H9 (cell line): ENCODE measurements around the gene NRCAM. TPM values are rescaled to one million over a fixed set of nuclear protein-coding genes. Genes with fewer than 3 reads are reported as not detected.

ENCODE experiments used
- DNase-seq: peaks from one replicate; pipeline ENCODE4 v3.0.0-alpha.2; 2017
- H2AFZ ChIP-seq: one replicate; pipeline ENCODE4 v1.6.1; 2013; ENCODE audit warnings: mild to moderate bottlenecking, low read length, control low read depth, moderate library complexity
- H2AK5ac ChIP-seq: 2 replicates; pipeline ENCODE4 v1.6.1; 2013; ENCODE audit warnings: low read length, control low read depth, mixed read lengths; ENCODE audit not compliant: insufficient read length
- H2BK120ac ChIP-seq: one replicate; pipeline ENCODE4 v1.6.1; 2013; ENCODE audit warnings: low read depth, mild to moderate bottlenecking, low read length, control low read depth, inconsistent platforms; ENCODE audit not compliant: poor library complexity, severe bottlenecking
- H2BK12ac ChIP-seq: 2 replicates; pipeline ENCODE4 v1.6.1; 2013; ENCODE audit warnings: low read length, control low read depth, mixed read lengths, low read depth; ENCODE audit not compliant: insufficient read length
- H2BK15ac ChIP-seq: 2 replicates; pipeline ENCODE4 v1.6.1; 2013; ENCODE audit warnings: low read depth, low read length, control low read depth
- H2BK20ac ChIP-seq: one replicate; pipeline ENCODE4 v1.6.1; 2013; ENCODE audit warnings: low read depth, mild to moderate bottlenecking, low read length, control low read depth, inconsistent platforms; ENCODE audit not compliant: poor library complexity, severe bottlenecking
- H2BK5ac ChIP-seq: 2 replicates; pipeline ENCODE4 v1.6.1; 2013; ENCODE audit warnings: low read length, control low read depth, mixed read lengths; ENCODE audit not compliant: insufficient read length
- H3K14ac ChIP-seq: 2 replicates; pipeline ENCODE4 v1.6.1; 2013; ENCODE audit warnings: low read length, control low read depth; ENCODE audit not compliant: insufficient read depth
- H3K18ac ChIP-seq: 2 replicates; pipeline ENCODE4 v1.6.1; 2013; ENCODE audit warnings: low read depth, mild to moderate bottlenecking, mixed read lengths, low read length, control low read depth; ENCODE audit not compliant: insufficient read length
- H3K23ac ChIP-seq: 2 replicates; pipeline ENCODE4 v1.6.1; 2013; ENCODE audit warnings: low read length, control low read depth, mixed read lengths, low read depth; ENCODE audit not compliant: insufficient read length
- H3K23me2 ChIP-seq: 2 replicates; pipeline ENCODE4 v1.6.1; 2013; ENCODE audit warnings: low read depth, mild to moderate bottlenecking, mixed read lengths, low read length, control low read depth; ENCODE audit not compliant: insufficient read length, poor library complexity, severe bottlenecking
- H3K27ac ChIP-seq: 2 replicates; pipeline ENCODE4 v1.5.1; 2013; ENCODE audit warnings: low read length, control low read depth, mixed read lengths, low read depth; ENCODE audit not compliant: insufficient read length
- H3K27me3 ChIP-seq: 2 replicates; pipeline ENCODE4 v1.6.1; 2013; ENCODE audit warnings: low read length, control low read depth, inconsistent platforms; ENCODE audit not compliant: insufficient read depth
- H3K4ac ChIP-seq: 2 replicates; pipeline ENCODE4 v1.6.1; 2013; ENCODE audit warnings: low read depth, mild to moderate bottlenecking, control low read depth, inconsistent platforms, low read length, moderate library complexity
- H3K4me1 ChIP-seq: 2 replicates; pipeline ENCODE4 v1.6.1; 2013; ENCODE audit warnings: low read length, control low read depth, inconsistent platforms; ENCODE audit not compliant: insufficient read depth
- H3K4me2 ChIP-seq: 2 replicates; pipeline ENCODE4 v1.6.1; 2013; ENCODE audit warnings: low read length, control low read depth, mixed read lengths; ENCODE audit not compliant: insufficient read length, insufficient read depth
- H3K56ac ChIP-seq: 2 replicates; pipeline ENCODE4 v1.6.1; 2013; ENCODE audit warnings: low read depth, mild to moderate bottlenecking, mixed read lengths, low read length, control low read depth; ENCODE audit not compliant: insufficient read length
- H3K79me1 ChIP-seq: 2 replicates; pipeline ENCODE4 v1.6.1; 2013; ENCODE audit warnings: low read depth, mild to moderate bottlenecking, moderate library complexity, low read length, control low read depth, inconsistent platforms; ENCODE audit not compliant: insufficient read depth, poor library complexity, severe bottlenecking
- H3K79me2 ChIP-seq: 2 replicates; pipeline ENCODE4 v1.6.1; 2013; ENCODE audit warnings: low read length, control low read depth, inconsistent platforms; ENCODE audit not compliant: insufficient read depth
- H3K9ac ChIP-seq: 2 replicates; pipeline ENCODE4 v1.6.1; 2013; ENCODE audit warnings: low read length, control low read depth, mixed read lengths; ENCODE audit not compliant: insufficient read length; ENCODE audit errors: extremely low read depth
- H3K9me3 ChIP-seq: one replicate; pipeline ENCODE4 v1.6.1; 2013; ENCODE audit warnings: low read depth, low read length, inconsistent platforms; ENCODE audit not compliant: control insufficient read depth
- H3T11ph ChIP-seq: one replicate; pipeline ENCODE4 v1.6.1; 2013; ENCODE audit warnings: mild to moderate bottlenecking, low read length, control low read depth, inconsistent platforms
- H4K20me1 ChIP-seq: one replicate; pipeline ENCODE4 v1.6.1; 2013; ENCODE audit not compliant: control insufficient read depth, insufficient read length, insufficient read depth
- H4K5ac ChIP-seq: 2 replicates; pipeline ENCODE4 v1.6.1; 2013; ENCODE audit warnings: low read depth, mild to moderate bottlenecking, mixed read lengths, low read length, control low read depth; ENCODE audit not compliant: insufficient read length
- H4K8ac ChIP-seq: replicated peaks from 2 replicates; pipeline ENCODE4 v1.6.1; 2013; ENCODE audit warnings: low read length, control low read depth, mixed read lengths, low read depth; ENCODE audit not compliant: insufficient read length
- H4K91ac ChIP-seq: 2 replicates; pipeline ENCODE4 v1.6.1; 2013; ENCODE audit warnings: low read depth, mild to moderate bottlenecking, moderate library complexity, mixed read lengths, low read length, control low read depth; ENCODE audit not compliant: insufficient read length
- H3K27ac Mint-ChIP-seq, 3 experiments: 2 replicates in 2 of 3; 3 replicates in 1 of 3; pipeline ENCODE4 v1.8.0; 2020 to 2021; ENCODE audit warnings: mixed read lengths in 3 of 3, mild to moderate bottlenecking in 1 of 3, moderate library complexity in 1 of 3
- H3K27me3 Mint-ChIP-seq: 2 replicates; pipeline ENCODE4 v1.8.0; 2021; ENCODE audit warnings: low read depth, mild to moderate bottlenecking, moderate library complexity, mixed read lengths
- H3K36me3 Mint-ChIP-seq, 3 experiments: 2 replicates in 2 of 3; 3 replicates in 1 of 3; pipeline ENCODE4 v1.8.0; 2020 to 2021; ENCODE audit warnings: low read depth in 3 of 3, mixed read lengths in 3 of 3; ENCODE audit not compliant: insufficient read depth in 1 of 3
- H3K4me1 Mint-ChIP-seq, 2 experiments: 2 replicates each; pipeline ENCODE4 v1.8.0; 2020; ENCODE audit warnings: mixed read lengths in 2 of 2
- H3K4me3 Mint-ChIP-seq, 2 experiments: 2 replicates in 1 of 2; 3 replicates in 1 of 2; pipeline ENCODE4 v1.8.0; 2020 to 2021; ENCODE audit warnings: mild to moderate bottlenecking in 2 of 2, mixed read lengths in 2 of 2, moderate library complexity in 1 of 2
- H3K9me3 Mint-ChIP-seq, 2 experiments: 2 replicates in 1 of 2; 3 replicates in 1 of 2; pipeline ENCODE4 v1.8.0; 2020; ENCODE audit warnings: mild to moderate bottlenecking in 2 of 2, mixed read lengths in 2 of 2, moderate library complexity in 1 of 2
- CTCF ChIP-seq: fragments of 200-600 bp; sonication (generic); conservative IDR thresholded peaks from 3 replicates; pipeline ENCODE4 v1.8.0; 2021; ENCODE audit warnings: antibody characterized with exemption, mild to moderate bottlenecking
- total RNA-seq: library from RNA; stranded (reverse); gene quantifications from 2 replicates; pipeline ENCODE4 v1.2.1, GENCODE V29; 2021

Gene NRCAM
- total RNA-seq, 1 experiment from 2014 or later = 2.3 TPM

GRCh38 chr7:108413337-108413736 lies 42.9 kb downstream of the NRCAM start:
- TF ChIP-seq CTCF = no peak
- no peak overlapping the region for H3K23ac ChIP-seq
- DNase-seq = no peak
- H3K23me2 ChIP-seq = no peaks in the 10 kb centered on the region
- H4K91ac ChIP-seq = no peak overlapping the region
- Mint-ChIP-seq H3K27ac (no peak overlapping the region), H3K27me3 (no peaks in the 10 kb centered on the region), H3K36me3 (no peaks in the 10 kb centered on the region), H3K9me3 (no peaks in the 10 kb centered on the region), H3K4me1 (peaks cover 14 to 16% of the 10 kb centered on the region in 2 experiments), H3K4me3 (no peak overlapping the region)
- no peak overlapping the region for H2BK120ac ChIP-seq
- H3K4me1 ChIP-seq = peaks cover 6% of the 10 kb centered on the region; the same call in 1 of the 2 replicates
- H3K27ac ChIP-seq = no peak overlapping the region
- H4K8ac ChIP-seq = no peak overlapping the region
- H3K9me3 ChIP-seq = no peaks in the 10 kb centered on the region
- H2BK5ac ChIP-seq = no peak overlapping the region
- no peak overlapping the region for H4K5ac ChIP-seq
- H3K14ac ChIP-seq = no peak overlapping the region
- H3K4me2 ChIP-seq = no peak overlapping the region
- H4K20me1 ChIP-seq = no peaks in the 10 kb centered on the region
- no peaks in the 10 kb centered on the region for H3K27me3 ChIP-seq
- H2AK5ac ChIP-seq = no peak overlapping the region
- H3K79me2 ChIP-seq = no peaks in the 10 kb centered on the region
- no peak overlapping the region for H3K4ac ChIP-seq
- H2AFZ ChIP-seq = no peak overlapping the region
- no peak overlapping the region for H3K56ac ChIP-seq
- no peaks in the 10 kb centered on the region for H3K79me1 ChIP-seq
- no peak overlapping the region for H3K9ac ChIP-seq
- H3T11ph ChIP-seq = no peak overlapping the region
- no peak overlapping the region for H2BK15ac ChIP-seq
- no peak overlapping the region for H2BK20ac ChIP-seq
- H2BK12ac ChIP-seq = no peak overlapping the region
- H3K18ac ChIP-seq = no peak overlapping the region
